ENCODE results near the gene MAP3K21.

Gene MAP3K21

DNA sequence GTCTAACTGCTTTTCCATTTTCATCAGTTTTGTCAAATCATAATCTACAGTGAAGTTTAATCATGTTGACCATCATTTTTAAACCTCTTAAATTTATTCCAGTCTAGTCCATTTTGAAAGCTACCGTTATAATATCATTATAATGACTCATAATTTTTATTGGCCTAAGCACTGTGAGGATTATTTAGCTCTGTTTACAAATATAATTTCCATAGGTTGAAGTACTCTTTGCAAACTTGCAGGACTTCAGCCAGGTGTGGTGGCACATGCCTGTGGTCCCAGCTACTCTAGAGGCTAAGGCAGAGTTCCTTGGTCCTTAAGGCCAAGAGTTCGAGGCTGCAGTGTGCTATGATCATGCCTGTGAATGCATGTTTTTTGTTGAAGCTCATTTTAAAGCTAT is 54.3 kb downstream of the MAP3K21 start:
- Histone ChIP-seq H4K20me1 (ENCODE audit: control insufficient read depth, insufficient read depth, low read depth, low read length) (no peaks in the 10 kb centered on the region), H3K36me3 (ENCODE audit: control insufficient read depth, low read length) (no peaks in the 10 kb centered on the region), H3K27me3 (ENCODE audit: control insufficient read depth, low read length) (no peaks in the 10 kb centered on the region; the same call in 1 of the 2 replicates), H3K9me3 (ENCODE audit: control insufficient read depth, insufficient read depth, low read length) (no peaks in the 10 kb centered on the region), H3K27ac (ENCODE audit: low read depth, low read length) (no peak overlapping the region), H3K79me2 (ENCODE audit: control insufficient read depth, low read length) (no peaks in the 10 kb centered on the region), H3K9me2 (replicated peaks; ENCODE audit: control insufficient read depth, low read length) (no peaks in the 10 kb centered on the region), H3K4me2 (ENCODE audit: low read length) (no peak overlapping the region), H3K4me3 (ENCODE audit: low read length) (no peak overlapping the region), H3K4me1 (ENCODE audit: control insufficient read depth, low read length) (no peaks in the 10 kb centered on the region), H3F3A (ENCODE audit: control insufficient read depth, insufficient read depth) (no peaks in the 10 kb centered on the region)
- TF ChIP-seq, protein P1, sequence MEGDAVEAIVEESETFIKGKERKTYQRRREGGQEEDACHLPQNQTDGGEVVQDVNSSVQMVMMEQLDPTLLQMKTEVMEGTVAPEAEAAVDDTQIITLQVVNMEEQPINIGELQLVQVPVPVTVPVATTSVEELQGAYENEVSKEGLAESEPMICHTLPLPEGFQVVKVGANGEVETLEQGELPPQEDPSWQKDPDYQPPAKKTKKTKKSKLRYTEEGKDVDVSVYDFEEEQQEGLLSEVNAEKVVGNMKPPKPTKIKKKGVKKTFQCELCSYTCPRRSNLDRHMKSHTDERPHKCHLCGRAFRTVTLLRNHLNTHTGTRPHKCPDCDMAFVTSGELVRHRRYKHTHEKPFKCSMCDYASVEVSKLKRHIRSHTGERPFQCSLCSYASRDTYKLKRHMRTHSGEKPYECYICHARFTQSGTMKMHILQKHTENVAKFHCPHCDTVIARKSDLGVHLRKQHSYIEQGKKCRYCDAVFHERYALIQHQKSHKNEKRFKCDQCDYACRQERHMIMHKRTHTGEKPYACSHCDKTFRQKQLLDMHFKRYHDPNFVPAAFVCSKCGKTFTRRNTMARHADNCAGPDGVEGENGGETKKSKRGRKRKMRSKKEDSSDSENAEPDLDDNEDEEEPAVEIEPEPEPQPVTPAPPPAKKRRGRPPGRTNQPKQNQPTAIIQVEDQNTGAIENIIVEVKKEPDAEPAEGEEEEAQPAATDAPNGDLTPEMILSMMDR (IDR thresholded peaks at IDR 0.05; ENCODE audit: low read depth, low read length, poor library complexity, severe bottlenecking), result no peak
- TF ChIP-seq EZH2phosphoT487 (IDR thresholded peaks at IDR 0.05; ENCODE audit: borderline replicate concordance, low read length), result no peak

DNA sequence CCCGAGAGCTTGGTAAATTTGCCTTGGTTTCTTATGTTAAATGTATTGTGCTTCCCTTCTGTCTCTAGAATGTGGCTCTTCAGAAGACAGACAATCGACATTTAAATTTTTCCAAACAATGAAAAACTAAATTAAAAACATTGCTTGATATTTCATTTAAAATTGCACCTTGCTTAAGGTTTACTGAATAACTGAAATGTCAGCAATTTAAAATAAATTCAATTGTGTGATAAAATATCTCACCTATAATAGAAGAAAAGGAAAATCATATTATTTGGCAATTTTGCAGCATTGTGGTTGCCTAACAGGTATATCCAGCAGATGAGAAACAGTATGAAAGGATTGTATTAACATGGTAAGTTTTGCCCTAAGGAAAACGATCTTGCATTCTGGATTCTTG is 56.5 kb downstream of the MAP3K21 start:
- no peak overlapping the region for H3K27ac ChIP-seq (ENCODE audit: low read depth, low read length)
- no peaks in the 10 kb centered on the region; the same call in 1 of the 2 replicates for H3K27me3 ChIP-seq (ENCODE audit: control insufficient read depth, low read length)
- no peaks in the 10 kb centered on the region for H3F3A ChIP-seq (ENCODE audit: control insufficient read depth, insufficient read depth)
- H3K79me2 ChIP-seq (ENCODE audit: control insufficient read depth, low read length), result no peaks in the 10 kb centered on the region
- no peak overlapping the region for H3K4me2 ChIP-seq (ENCODE audit: low read length)
- no peaks in the 10 kb centered on the region for H3K4me1 ChIP-seq (ENCODE audit: control insufficient read depth, low read length)
- H3K9me3 ChIP-seq (ENCODE audit: control insufficient read depth, insufficient read depth, low read length), result no peaks in the 10 kb centered on the region
- no peak for TF ChIP-seq EZH2phosphoT487 (IDR thresholded peaks at IDR 0.05; ENCODE audit: borderline replicate concordance, low read length)
- no peaks in the 10 kb centered on the region for H3K36me3 ChIP-seq (ENCODE audit: control insufficient read depth, low read length)
- no peaks in the 10 kb centered on the region for H4K20me1 ChIP-seq (ENCODE audit: control insufficient read depth, insufficient read depth, low read depth, low read length)
- no peak overlapping the region for H3K4me3 ChIP-seq (ENCODE audit: low read length)
- H3K9me2 ChIP-seq (replicated peaks; ENCODE audit: control insufficient read depth, low read length), result no peaks in the 10 kb centered on the region

DNA sequence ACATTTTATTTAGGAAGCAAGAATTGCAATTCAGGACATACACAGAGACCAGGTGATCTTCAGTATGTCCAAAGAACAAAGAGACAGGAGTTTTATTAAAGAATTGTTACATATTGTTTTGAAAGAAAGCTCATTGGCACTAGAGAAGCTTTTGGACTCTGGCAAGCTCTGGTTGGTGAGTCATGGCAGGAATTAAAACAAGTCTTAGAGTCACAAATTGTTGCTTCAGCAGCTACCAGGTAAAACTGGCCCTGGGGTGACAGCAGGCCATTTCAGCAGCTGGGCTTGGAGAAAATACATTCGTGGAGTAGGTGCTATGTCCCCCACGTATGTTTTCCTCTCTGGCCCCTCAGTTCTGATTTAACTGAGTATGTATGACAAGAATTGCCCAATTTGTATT is 58.8 kb downstream of the MAP3K21 start:
- Histone ChIP-seq H3K4me3 (ENCODE audit: low read length) (no peak overlapping the region), H3K4me2 (ENCODE audit: low read length) (no peak overlapping the region), H3K79me2 (ENCODE audit: control insufficient read depth, low read length) (no peaks in the 10 kb centered on the region), H3F3A (ENCODE audit: control insufficient read depth, insufficient read depth) (no peaks in the 10 kb centered on the region), H3K27ac (ENCODE audit: low read depth, low read length) (no peak overlapping the region), H3K36me3 (ENCODE audit: control insufficient read depth, low read length) (no peaks in the 10 kb centered on the region), H3K9me2 (replicated peaks; ENCODE audit: control insufficient read depth, low read length) (no peaks in the 10 kb centered on the region), H3K27me3 (ENCODE audit: control insufficient read depth, low read length) (no peaks in the 10 kb centered on the region), H4K20me1 (ENCODE audit: control insufficient read depth, insufficient read depth, low read depth, low read length) (no peaks in the 10 kb centered on the region), H3K9me3 (ENCODE audit: control insufficient read depth, insufficient read depth, low read length) (no peaks in the 10 kb centered on the region), H3K4me1 (ENCODE audit: control insufficient read depth, low read length) (no peaks in the 10 kb centered on the region)
- TF ChIP-seq, protein P1 (IDR thresholded peaks at IDR 0.05; ENCODE audit: low read depth, low read length, poor library complexity, severe bottlenecking), result no peak
- TF ChIP-seq EZH2phosphoT487 (IDR thresholded peaks at IDR 0.05; ENCODE audit: borderline replicate concordance, low read length), result no peak

DNA sequence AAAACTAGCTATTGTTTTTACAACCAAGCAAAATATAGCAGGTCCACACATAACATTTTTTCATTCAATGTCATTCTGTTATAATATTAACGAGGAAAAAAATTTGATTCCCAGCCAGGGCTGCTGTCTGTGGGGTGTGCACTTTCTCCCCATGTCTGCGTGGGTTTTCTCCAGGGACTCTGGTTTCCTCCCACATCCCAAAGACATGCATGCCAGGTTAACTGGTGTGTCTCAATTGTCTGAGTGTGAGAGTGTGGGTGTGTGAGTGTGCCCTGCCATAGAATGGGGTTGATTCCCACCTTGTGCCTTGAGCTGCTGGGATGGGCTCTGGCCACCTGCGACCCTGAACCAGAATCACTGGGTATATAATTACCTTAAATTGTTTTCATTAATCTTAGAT is 60.1 kb downstream of the MAP3K21 start:
- no peaks in the 10 kb centered on the region for H4K20me1 ChIP-seq (ENCODE audit: control insufficient read depth, insufficient read depth, low read depth, low read length)
- H3F3A ChIP-seq (ENCODE audit: control insufficient read depth, insufficient read depth), result no peaks in the 10 kb centered on the region
- no peaks in the 10 kb centered on the region for H3K36me3 ChIP-seq (ENCODE audit: control insufficient read depth, low read length)
- H3K9me3 ChIP-seq (ENCODE audit: control insufficient read depth, insufficient read depth, low read length), result no peaks in the 10 kb centered on the region
- H3K4me3 ChIP-seq (ENCODE audit: low read length), result no peak overlapping the region
- H3K79me2 ChIP-seq (ENCODE audit: control insufficient read depth, low read length), result no peaks in the 10 kb centered on the region
- H3K9me2 ChIP-seq (replicated peaks; ENCODE audit: control insufficient read depth, low read length), result no peaks in the 10 kb centered on the region
- no peak overlapping the region for H3K27ac ChIP-seq (ENCODE audit: low read depth, low read length)
- TF ChIP-seq, protein P1 (IDR thresholded peaks at IDR 0.05; ENCODE audit: low read depth, low read length, poor library complexity, severe bottlenecking), result no peak
- TF ChIP-seq EZH2phosphoT487 (IDR thresholded peaks at IDR 0.05; ENCODE audit: borderline replicate concordance, low read length), result no peak
- H3K4me1 ChIP-seq (ENCODE audit: control insufficient read depth, low read length), result no peaks in the 10 kb centered on the region
- H3K27me3 ChIP-seq (ENCODE audit: control insufficient read depth, low read length), result no peaks in the 10 kb centered on the region
- no peak overlapping the region for H3K4me2 ChIP-seq (ENCODE audit: low read length)

All from DOHH2 (cell line).